Measurements from ENCODE around the gene ADGRL3. TPM values are rescaled to one million over a fixed set of nuclear protein-coding genes. Genes with fewer than 3 reads are reported as not detected.

Gene ADGRL3
- polyA plus RNA-seq, 2 donors: 0.12 to 0.20 TPM

DNA sequence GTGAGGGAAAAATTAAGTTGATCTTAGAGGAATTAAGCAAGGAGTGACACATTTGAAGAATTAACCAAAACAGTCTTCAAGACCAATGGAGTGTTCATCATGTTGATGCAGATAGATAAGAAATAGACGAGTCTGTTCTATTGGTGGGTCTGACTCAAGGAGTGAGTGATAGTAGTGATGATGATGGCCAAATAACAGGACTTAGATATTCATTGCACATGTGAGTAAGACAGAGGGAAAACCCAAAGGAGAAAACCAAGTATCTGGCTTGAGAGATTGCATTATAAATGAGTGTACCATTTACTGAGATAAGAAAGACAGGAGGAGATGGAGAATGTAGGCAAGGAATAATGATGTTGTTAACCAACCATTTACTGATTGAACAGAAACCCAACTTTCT, 321.3 kb downstream of the ADGRL3 start:
- 80 to 85% methylated on average over 1 of the region's 1 CpG for WGBS, 2 donors
- H3K27ac ChIP-seq (ENCODE audit: low read depth in 2 of 2, low read length in 1 of 2): no peak overlapping the region
- no peaks in the 10 kb centered on the region for H3K4me1 ChIP-seq (ENCODE audit: control insufficient read depth in 2 of 2, insufficient read depth in 2 of 2, low read length in 1 of 2)
- H3K9me3 ChIP-seq (ENCODE audit: control insufficient read depth in 2 of 2, insufficient read depth in 1 of 2, low read depth in 1 of 2, low read length in 1 of 2): peaks cover 0 to 4% of the 10 kb centered on the region in 2 donors
- H3K27me3 ChIP-seq (ENCODE audit: control insufficient read depth in 1 of 2, insufficient read depth in 2 of 2, low read length in 2 of 2): no peaks in the 10 kb centered on the region
- no peak overlapping the region for H3K4me3 ChIP-seq (ENCODE audit: low read depth in 1 of 2, low read length in 2 of 2)
- no peaks in the 10 kb centered on the region for H3K36me3 ChIP-seq (ENCODE audit: control insufficient read depth in 2 of 2, insufficient read depth in 2 of 2, low read length in 1 of 2)

DNA sequence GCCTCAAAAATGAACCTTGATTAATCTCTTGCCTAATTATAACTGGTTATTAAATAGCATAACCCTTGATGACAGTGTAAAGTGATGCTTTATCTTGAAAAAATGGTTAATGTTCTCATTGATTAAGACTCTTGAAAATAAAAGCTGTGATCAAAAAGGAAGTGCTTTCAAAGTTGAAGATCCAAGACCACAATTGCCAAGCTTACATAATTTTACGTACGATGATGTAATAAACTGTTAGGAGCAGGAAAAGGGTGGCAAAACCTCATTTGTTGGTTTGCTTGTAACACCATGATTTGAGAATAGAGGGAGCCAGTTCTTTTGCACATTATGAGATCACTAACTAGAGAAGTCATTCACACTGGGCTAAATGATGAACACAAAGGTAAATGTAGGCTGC, 322.2 kb downstream of the ADGRL3 start:
- WGBS, 2 donors: 88 to 92% methylated on average over 2 of the region's 2 CpGs
- H3K9me3 ChIP-seq (ENCODE audit: control insufficient read depth in 2 of 2, insufficient read depth in 1 of 2, low read depth in 1 of 2, low read length in 1 of 2): peaks cover 0 to under 1% of the 10 kb centered on the region in 2 donors

DNA sequence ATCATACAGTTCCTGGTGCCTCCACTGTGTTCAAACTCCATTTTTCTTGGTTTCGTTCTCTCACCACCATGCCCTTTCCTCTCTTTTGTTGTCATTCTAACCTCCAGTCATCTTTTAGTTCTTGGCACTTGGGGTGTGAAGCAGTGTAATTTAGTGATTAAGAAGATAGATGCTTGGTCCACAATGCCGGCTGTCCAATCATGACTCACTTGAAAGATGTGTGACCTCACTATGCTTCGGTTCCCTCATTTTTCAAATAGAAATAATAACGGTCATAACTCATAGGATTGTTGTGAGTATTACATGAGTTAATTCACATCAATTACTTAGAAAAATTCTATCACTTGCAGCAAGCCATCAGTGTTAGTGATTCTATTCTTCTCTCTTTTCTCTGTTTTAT, 327.8 kb downstream of the ADGRL3 start:
- Histone ChIP-seq H3K36me3 (ENCODE audit: control insufficient read depth in 2 of 2, insufficient read depth in 2 of 2, low read length in 1 of 2) (no peaks in the 10 kb centered on the region), H3K27ac (ENCODE audit: low read depth in 2 of 2, low read length in 1 of 2) (no peak overlapping the region), H3K9me3 (ENCODE audit: control insufficient read depth in 2 of 2, insufficient read depth in 1 of 2, low read depth in 1 of 2, low read length in 1 of 2) (no peaks in the 10 kb centered on the region), H3K4me1 (ENCODE audit: control insufficient read depth in 2 of 2, insufficient read depth in 2 of 2, low read length in 1 of 2) (no peaks in the 10 kb centered on the region), H3K27me3 (ENCODE audit: control insufficient read depth in 1 of 2, insufficient read depth in 2 of 2, low read length in 2 of 2) (no peaks in the 10 kb centered on the region), H3K4me3 (ENCODE audit: low read depth in 1 of 2, low read length in 2 of 2) (no peak overlapping the region)
- WGBS, 2 donors: 89 to 91% methylated on average over 4 of the region's 4 CpGs

More for the DNA sequence above, 322.2 kb downstream of the ADGRL3 start:
- no peak overlapping the region for H3K27ac ChIP-seq (ENCODE audit: low read depth in 2 of 2, low read length in 1 of 2)
- H3K36me3 ChIP-seq (ENCODE audit: control insufficient read depth in 2 of 2, insufficient read depth in 2 of 2, low read length in 1 of 2): no peaks in the 10 kb centered on the region
- no peaks in the 10 kb centered on the region for H3K27me3 ChIP-seq (ENCODE audit: control insufficient read depth in 1 of 2, insufficient read depth in 2 of 2, low read length in 2 of 2)
- H3K4me3 ChIP-seq (ENCODE audit: low read depth in 1 of 2, low read length in 2 of 2): no peak overlapping the region
- H3K4me1 ChIP-seq (ENCODE audit: control insufficient read depth in 2 of 2, insufficient read depth in 2 of 2, low read length in 1 of 2): no peaks in the 10 kb centered on the region

DNA sequence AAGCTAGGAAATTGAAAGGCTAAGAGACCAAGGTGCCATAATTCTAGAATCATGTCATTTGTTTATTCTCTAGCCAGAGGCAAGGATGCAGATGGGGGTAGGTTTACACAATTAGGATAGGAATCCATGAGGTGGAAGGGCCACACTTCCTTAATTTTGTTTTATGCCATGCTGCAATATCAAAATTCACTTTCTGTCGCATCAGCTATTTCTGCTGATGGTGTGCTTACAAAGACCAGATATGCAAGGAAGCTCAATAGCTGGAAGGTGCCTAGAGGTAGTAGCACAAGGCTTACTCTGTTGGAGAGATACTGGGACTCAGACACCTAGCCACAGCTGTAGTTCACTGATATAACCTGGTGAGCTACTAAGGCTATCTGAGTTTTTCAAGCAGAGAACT, 328.5 kb downstream of the ADGRL3 start:
- Histone ChIP-seq H3K27me3 (ENCODE audit: control insufficient read depth in 1 of 2, insufficient read depth in 2 of 2, low read length in 2 of 2) (no peaks in the 10 kb centered on the region), H3K36me3 (ENCODE audit: control insufficient read depth in 2 of 2, insufficient read depth in 2 of 2, low read length in 1 of 2) (no peaks in the 10 kb centered on the region), H3K4me3 (ENCODE audit: low read depth in 1 of 2, low read length in 2 of 2) (no peak overlapping the region), H3K27ac (ENCODE audit: low read depth in 2 of 2, low read length in 1 of 2) (no peak overlapping the region), H3K9me3 (ENCODE audit: control insufficient read depth in 2 of 2, insufficient read depth in 1 of 2, low read depth in 1 of 2, low read length in 1 of 2) (no peaks in the 10 kb centered on the region), H3K4me1 (ENCODE audit: control insufficient read depth in 2 of 2, insufficient read depth in 2 of 2, low read length in 1 of 2) (no peaks in the 10 kb centered on the region)
- 92 to 94% methylated on average over 1 of the region's 1 CpG for WGBS, 2 donors

DNA sequence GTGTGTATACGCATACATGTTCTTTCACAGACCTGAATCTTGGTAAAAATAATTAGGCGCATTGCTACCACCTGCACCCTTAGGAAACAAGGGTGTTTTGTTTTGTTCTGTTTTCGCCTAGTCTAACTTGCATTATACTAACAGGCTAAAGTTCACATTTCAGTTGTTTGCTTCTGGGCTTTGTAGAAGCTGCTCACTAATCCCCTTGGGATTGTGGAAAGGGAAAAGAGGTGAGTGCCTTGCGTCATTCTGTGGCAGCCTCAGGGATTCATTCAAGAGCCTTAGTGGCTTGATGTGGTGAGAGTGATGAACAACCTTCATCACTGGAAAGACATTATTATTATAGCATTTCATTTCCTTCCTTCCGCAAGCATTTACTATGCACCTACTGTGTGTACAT, 331.1 kb downstream of the ADGRL3 start:
- H3K36me3 ChIP-seq (ENCODE audit: control insufficient read depth in 2 of 2, insufficient read depth in 2 of 2, low read length in 1 of 2): no peaks in the 10 kb centered on the region
- no peak overlapping the region for H3K4me3 ChIP-seq (ENCODE audit: low read depth in 1 of 2, low read length in 2 of 2)
- H3K27me3 ChIP-seq (ENCODE audit: control insufficient read depth in 1 of 2, insufficient read depth in 2 of 2, low read length in 2 of 2): no peaks in the 10 kb centered on the region
- H3K9me3 ChIP-seq (ENCODE audit: control insufficient read depth in 2 of 2, insufficient read depth in 1 of 2, low read depth in 1 of 2, low read length in 1 of 2): no peaks in the 10 kb centered on the region
- no peak overlapping the region for H3K27ac ChIP-seq (ENCODE audit: low read depth in 2 of 2, low read length in 1 of 2)
- no peaks in the 10 kb centered on the region for H3K4me1 ChIP-seq (ENCODE audit: control insufficient read depth in 2 of 2, insufficient read depth in 2 of 2, low read length in 1 of 2)
- WGBS, 2 donors: 78 to 83% methylated on average over 5 of the region's 5 CpGs

DNA sequence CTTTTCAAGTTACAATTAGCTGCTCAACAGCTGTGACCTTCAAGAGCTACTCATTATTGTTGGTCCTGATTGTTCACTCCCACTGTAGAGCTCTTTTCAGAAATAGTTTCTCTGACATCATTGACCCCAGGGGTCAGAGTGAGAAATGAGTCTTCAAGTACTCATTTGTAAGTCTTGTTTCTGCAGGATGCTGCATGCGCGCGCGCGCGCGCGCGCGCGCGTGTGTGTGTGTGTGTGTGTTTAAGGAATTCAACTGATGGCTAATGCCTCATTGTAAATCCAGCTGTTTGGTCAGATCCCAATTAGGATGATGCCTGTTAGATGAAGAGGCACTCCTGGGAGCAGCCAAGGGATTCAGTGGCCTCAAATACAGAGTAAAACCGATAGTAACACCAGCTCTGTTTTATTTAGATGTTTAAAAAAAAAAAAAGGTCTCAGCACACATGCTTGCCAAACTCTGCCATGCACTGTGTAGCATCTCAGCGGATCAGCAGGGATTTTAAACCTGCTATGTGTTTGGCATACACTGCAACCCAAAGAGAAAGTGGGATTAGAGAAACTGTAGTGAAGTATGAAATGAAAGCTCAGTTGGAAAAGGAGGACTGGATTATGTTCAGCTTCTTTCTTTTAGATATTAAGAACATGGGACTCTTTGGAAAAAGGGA, 332.3 kb downstream of the ADGRL3 start:
- H3K4me3 ChIP-seq (ENCODE audit: low read depth in 1 of 2, low read length in 2 of 2): no peak overlapping the region
- 40 to 43% methylated on average over 14 of the region's 14 CpGs for WGBS, 2 donors
- no peaks in the 10 kb centered on the region for H3K4me1 ChIP-seq (ENCODE audit: control insufficient read depth in 2 of 2, insufficient read depth in 2 of 2, low read length in 1 of 2)
- H3K27me3 ChIP-seq (ENCODE audit: control insufficient read depth in 1 of 2, insufficient read depth in 2 of 2, low read length in 2 of 2): no peaks in the 10 kb centered on the region
- H3K27ac ChIP-seq (ENCODE audit: low read depth in 2 of 2, low read length in 1 of 2): no peak overlapping the region
- H3K9me3 ChIP-seq (ENCODE audit: control insufficient read depth in 2 of 2, insufficient read depth in 1 of 2, low read depth in 1 of 2, low read length in 1 of 2): no peaks in the 10 kb centered on the region
- H3K36me3 ChIP-seq (ENCODE audit: control insufficient read depth in 2 of 2, insufficient read depth in 2 of 2, low read length in 1 of 2): no peaks in the 10 kb centered on the region

DNA sequence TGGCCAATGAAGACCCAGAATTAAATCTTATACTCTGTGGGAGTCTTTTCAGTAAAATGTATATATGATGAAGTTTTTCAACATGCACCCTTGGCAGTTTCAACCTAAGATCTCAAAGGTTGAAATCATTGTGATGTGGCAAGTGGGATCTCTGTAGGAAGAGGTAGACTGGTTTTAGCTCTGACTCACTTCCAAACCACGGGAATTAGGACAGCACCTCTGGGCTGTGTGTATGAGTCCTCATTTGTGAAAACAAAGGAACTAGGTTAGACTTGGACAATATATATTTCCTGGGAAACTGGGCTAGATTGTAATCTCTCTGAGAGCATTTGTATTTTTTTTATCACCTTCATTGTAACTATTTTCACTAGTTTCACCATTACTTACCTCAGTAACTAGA, 333.0 kb downstream of the ADGRL3 start:
- Histone ChIP-seq H3K36me3 (ENCODE audit: control insufficient read depth in 2 of 2, insufficient read depth in 2 of 2, low read length in 1 of 2) (no peaks in the 10 kb centered on the region), H3K9me3 (ENCODE audit: control insufficient read depth in 2 of 2, insufficient read depth in 1 of 2, low read depth in 1 of 2, low read length in 1 of 2) (no peaks in the 10 kb centered on the region), H3K27ac (ENCODE audit: low read depth in 2 of 2, low read length in 1 of 2) (no peak overlapping the region), H3K27me3 (ENCODE audit: control insufficient read depth in 1 of 2, insufficient read depth in 2 of 2, low read length in 2 of 2) (no peaks in the 10 kb centered on the region), H3K4me1 (ENCODE audit: control insufficient read depth in 2 of 2, insufficient read depth in 2 of 2, low read length in 1 of 2) (no peaks in the 10 kb centered on the region), H3K4me3 (ENCODE audit: low read depth in 1 of 2, low read length in 2 of 2) (no peak overlapping the region)
- WGBS, 2 donors: 41 to 43% methylated on average over 1 of the region's 1 CpG

DNA sequence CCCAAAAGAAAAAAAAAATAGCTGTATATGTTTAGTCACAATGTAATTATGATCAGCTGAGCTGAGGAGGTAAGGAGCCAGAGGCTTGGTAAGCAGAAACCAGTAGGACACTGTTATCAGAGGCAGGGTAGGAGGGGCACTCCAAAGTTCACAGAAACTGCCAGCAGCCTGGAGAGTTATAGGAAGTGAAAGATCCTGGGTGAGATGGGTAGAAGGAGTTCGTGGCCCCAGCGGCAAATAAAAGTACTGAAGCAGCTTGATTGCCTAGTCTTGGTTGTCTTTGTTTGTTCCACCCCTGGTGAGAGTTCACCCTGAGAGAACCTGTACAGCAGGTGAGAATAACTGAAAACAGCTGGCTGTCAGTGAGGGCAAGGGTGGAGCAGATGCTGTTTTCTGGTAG, 340.8 kb downstream of the ADGRL3 start:
- WGBS, 2 donors: 53 to 78% methylated on average over 2 of the region's 2 CpGs

DNA sequence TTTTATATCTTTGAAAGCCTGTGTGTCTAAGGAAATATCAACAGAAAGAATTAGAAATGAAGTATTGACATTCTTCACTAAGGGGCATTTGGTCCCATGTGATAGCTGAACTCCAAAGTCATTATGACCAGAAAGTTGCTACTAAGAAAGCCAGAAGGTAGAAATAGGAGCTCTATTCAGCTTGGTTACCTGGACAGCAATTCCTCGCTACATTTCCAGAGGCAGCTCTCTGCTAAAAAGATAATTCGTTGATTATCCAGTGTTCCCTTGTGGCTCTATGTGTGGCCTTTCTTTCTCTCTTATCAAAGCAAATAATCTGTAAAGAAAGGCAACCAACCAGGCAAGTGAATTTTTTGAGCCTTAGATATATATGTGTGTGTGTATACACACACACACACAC, 341.3 kb downstream of the ADGRL3 start:
- Histone ChIP-seq H3K4me1 (ENCODE audit: control insufficient read depth in 2 of 2, insufficient read depth in 2 of 2, low read length in 1 of 2) (no peaks in the 10 kb centered on the region), H3K27ac (ENCODE audit: low read depth in 2 of 2, low read length in 1 of 2) (no peak overlapping the region), H3K4me3 (ENCODE audit: low read depth in 1 of 2, low read length in 2 of 2) (no peak overlapping the region), H3K27me3 (ENCODE audit: control insufficient read depth in 1 of 2, insufficient read depth in 2 of 2, low read length in 2 of 2) (no peaks in the 10 kb centered on the region), H3K9me3 (ENCODE audit: control insufficient read depth in 2 of 2, insufficient read depth in 1 of 2, low read depth in 1 of 2, low read length in 1 of 2) (no peaks in the 10 kb centered on the region), H3K36me3 (ENCODE audit: control insufficient read depth in 2 of 2, insufficient read depth in 2 of 2, low read length in 1 of 2) (no peaks in the 10 kb centered on the region)
- 65 to 88% methylated on average over 2 of the region's 2 CpGs for WGBS, 2 donors

More for the DNA sequence above, 340.8 kb downstream of the ADGRL3 start:
- Histone ChIP-seq H3K27ac (ENCODE audit: low read depth in 2 of 2, low read length in 1 of 2) (no peak overlapping the region), H3K9me3 (ENCODE audit: control insufficient read depth in 2 of 2, insufficient read depth in 1 of 2, low read depth in 1 of 2, low read length in 1 of 2) (no peaks in the 10 kb centered on the region), H3K4me1 (ENCODE audit: control insufficient read depth in 2 of 2, insufficient read depth in 2 of 2, low read length in 1 of 2) (no peaks in the 10 kb centered on the region), H3K4me3 (ENCODE audit: low read depth in 1 of 2, low read length in 2 of 2) (no peak overlapping the region), H3K36me3 (ENCODE audit: control insufficient read depth in 2 of 2, insufficient read depth in 2 of 2, low read length in 1 of 2) (no peaks in the 10 kb centered on the region), H3K27me3 (ENCODE audit: control insufficient read depth in 1 of 2, insufficient read depth in 2 of 2, low read length in 2 of 2) (no peaks in the 10 kb centered on the region)

DNA sequence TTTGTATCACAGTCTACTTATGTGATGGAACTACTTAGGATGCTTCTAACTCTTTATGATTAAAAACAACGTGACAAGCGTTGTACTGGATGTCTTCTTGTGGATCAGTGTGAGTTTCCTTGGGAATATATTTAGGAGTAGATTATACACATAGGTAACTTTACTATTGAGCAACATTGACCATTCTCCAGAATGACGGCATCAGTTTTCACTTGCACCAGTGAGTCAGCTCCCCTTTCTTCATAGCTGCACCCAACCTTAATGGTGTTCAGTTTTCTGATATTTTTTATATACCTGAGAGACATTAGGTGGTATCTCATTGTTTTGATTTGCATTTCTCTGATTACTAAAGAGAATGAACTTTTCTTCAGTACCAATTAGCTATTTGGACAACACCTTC, 343.9 kb downstream of the ADGRL3 start:
- no peaks in the 10 kb centered on the region for H3K9me3 ChIP-seq (ENCODE audit: control insufficient read depth in 2 of 2, insufficient read depth in 1 of 2, low read depth in 1 of 2, low read length in 1 of 2)
- no peak overlapping the region for H3K27ac ChIP-seq (ENCODE audit: low read depth in 2 of 2, low read length in 1 of 2)
- no peaks in the 10 kb centered on the region for H3K36me3 ChIP-seq (ENCODE audit: control insufficient read depth in 2 of 2, insufficient read depth in 2 of 2, low read length in 1 of 2)
- WGBS, 2 donors: 81 to 82% methylated on average over 3 of the region's 3 CpGs
- no peaks in the 10 kb centered on the region for H3K4me1 ChIP-seq (ENCODE audit: control insufficient read depth in 2 of 2, insufficient read depth in 2 of 2, low read length in 1 of 2)
- H3K27me3 ChIP-seq (ENCODE audit: control insufficient read depth in 1 of 2, insufficient read depth in 2 of 2, low read length in 2 of 2): no peaks in the 10 kb centered on the region
- no peak overlapping the region for H3K4me3 ChIP-seq (ENCODE audit: low read depth in 1 of 2, low read length in 2 of 2)
